MM.1S (cell line): Measurements from ENCODE around the gene MYBL2.

Experiments
- EZH2 ChIP-seq: fragments of 300-600 bp; sonication (generic); optimal IDR thresholded peaks from 2 replicates; pipeline ENCODE3; 2017; ENCODE audit warnings: low read depth, mild to moderate bottlenecking, antibody characterized with exemption, low read length, mixed read lengths
- EZH2phosphoT487 ChIP-seq: fragments of 300-600 bp; sonication (generic); IDR thresholded peaks from 2 replicates; pipeline ENCODE4 v1.6.1; 2018; ENCODE audit warnings: antibody characterized with exemption, low read length
- TF ChIP-seq, protein P1 (sequence below): fragments of 300-600 bp; sonication (generic); IDR thresholded peaks from 2 replicates; pipeline ENCODE4 v1.5.1; 2016; ENCODE audit warnings: antibody characterized with exemption, low read length, mixed read lengths

- TF ChIP-seq, protein P1, sequence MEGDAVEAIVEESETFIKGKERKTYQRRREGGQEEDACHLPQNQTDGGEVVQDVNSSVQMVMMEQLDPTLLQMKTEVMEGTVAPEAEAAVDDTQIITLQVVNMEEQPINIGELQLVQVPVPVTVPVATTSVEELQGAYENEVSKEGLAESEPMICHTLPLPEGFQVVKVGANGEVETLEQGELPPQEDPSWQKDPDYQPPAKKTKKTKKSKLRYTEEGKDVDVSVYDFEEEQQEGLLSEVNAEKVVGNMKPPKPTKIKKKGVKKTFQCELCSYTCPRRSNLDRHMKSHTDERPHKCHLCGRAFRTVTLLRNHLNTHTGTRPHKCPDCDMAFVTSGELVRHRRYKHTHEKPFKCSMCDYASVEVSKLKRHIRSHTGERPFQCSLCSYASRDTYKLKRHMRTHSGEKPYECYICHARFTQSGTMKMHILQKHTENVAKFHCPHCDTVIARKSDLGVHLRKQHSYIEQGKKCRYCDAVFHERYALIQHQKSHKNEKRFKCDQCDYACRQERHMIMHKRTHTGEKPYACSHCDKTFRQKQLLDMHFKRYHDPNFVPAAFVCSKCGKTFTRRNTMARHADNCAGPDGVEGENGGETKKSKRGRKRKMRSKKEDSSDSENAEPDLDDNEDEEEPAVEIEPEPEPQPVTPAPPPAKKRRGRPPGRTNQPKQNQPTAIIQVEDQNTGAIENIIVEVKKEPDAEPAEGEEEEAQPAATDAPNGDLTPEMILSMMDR: no peak
- TF ChIP-seq EZH2 (no peak), EZH2phosphoT487 (no peak)
Observed at GRCh38 chr20:43755851-43756250, 88.9 kb downstream of the MYBL2 start.
